C4-2B (cell line): ENCODE measurements around the gene RBM22.

ENCODE experiments used
- H3K27ac ChIP-seq: fragments of 450-650 bp; 2 replicates; pipeline ENCODE4 v1.5.1; 2017
- ZFX ChIP-seq: fragments of 450-650 bp; IDR thresholded peaks from 2 replicates; pipeline ENCODE4 v1.6.1; 2017
- TF ChIP-seq, protein P1 (sequence below): fragments of 450-650 bp; conservative IDR thresholded peaks from 2 replicates; pipeline ENCODE4 v1.5.1; 2017; ENCODE audit warnings: mild to moderate bottlenecking

RBM22 gene

DNA sequence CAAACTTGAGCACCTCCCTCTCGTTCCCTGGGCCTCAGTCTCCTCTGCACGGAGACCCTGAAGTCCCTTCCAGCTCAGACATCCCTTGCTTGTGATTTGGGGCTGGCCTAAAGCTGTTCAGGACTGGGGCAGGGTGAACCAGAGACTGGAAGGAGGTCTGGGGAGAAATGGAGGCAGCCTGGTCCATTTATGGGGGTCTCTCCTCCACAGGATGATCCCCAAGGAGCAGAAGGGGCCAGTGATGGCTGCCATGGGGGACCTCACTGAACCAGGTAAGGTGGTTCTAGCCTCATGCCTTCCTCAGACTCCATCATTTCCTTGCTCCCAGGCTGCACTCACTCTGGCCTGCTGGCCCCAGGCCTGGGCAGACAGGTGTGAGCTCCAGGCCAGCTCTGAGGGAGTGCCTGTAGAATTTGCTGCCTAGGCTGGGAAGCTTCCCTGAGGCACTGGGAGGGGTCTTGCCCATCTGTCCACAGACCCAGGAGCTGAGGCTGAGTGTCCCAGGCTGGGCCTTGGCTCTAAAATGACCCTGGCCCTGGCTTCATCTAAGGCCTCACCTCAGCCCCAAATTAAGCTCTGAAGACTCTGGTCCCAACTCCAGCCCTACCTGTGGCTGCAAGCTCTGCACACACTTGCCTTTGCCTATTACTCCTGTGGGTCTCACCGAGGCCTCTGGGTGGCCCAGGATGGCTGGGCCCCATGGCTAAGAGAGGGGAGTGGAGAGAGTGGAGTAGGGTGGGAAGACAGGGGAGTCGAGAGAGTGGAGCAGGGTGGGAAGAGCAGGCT, 37.9 kb downstream of the RBM22 start:
- H3K27ac ChIP-seq = no peak overlapping the region
- TF ChIP-seq ZFX = no peak
- TF ChIP-seq, protein P1, sequence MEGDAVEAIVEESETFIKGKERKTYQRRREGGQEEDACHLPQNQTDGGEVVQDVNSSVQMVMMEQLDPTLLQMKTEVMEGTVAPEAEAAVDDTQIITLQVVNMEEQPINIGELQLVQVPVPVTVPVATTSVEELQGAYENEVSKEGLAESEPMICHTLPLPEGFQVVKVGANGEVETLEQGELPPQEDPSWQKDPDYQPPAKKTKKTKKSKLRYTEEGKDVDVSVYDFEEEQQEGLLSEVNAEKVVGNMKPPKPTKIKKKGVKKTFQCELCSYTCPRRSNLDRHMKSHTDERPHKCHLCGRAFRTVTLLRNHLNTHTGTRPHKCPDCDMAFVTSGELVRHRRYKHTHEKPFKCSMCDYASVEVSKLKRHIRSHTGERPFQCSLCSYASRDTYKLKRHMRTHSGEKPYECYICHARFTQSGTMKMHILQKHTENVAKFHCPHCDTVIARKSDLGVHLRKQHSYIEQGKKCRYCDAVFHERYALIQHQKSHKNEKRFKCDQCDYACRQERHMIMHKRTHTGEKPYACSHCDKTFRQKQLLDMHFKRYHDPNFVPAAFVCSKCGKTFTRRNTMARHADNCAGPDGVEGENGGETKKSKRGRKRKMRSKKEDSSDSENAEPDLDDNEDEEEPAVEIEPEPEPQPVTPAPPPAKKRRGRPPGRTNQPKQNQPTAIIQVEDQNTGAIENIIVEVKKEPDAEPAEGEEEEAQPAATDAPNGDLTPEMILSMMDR = no peak

DNA sequence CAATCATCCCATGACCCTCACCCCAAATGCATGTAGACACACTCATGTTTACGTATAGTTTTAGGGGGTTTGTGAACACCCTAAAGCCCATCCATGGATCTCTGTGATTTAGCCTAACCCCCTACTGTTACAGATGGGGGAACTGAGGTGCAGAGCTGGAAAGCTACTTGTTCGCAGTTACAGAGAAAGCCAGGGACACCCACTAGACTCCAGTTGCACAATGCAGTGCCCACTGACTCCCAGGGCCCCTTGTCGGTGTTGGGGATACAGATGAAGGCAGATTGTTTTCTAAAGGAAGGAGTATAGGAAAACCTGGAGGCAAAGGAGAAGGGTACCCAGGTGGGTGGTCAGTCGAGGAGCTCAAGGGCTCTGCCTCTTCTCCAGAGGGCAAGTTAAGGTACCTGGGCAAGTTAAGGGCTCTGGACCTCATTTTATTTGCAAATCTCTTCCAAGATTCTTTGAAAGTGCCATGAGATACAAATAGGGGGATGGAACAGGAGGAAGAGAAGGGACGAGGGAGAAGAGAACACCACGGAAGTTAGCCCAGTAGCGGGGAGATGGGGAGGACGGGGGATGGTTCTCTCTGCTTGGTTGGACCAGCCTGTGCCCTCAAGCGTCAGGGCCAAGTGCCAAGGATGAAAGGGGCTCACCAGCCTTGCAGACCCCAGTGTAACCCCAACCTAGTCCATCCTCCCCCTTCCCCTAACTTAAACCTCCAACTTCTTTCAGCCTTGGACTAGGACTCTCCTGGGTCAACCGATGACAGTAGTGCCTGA, 38.9 kb downstream of the RBM22 start:
- TF ChIP-seq ZFX = no peak
- TF ChIP-seq, protein P1 = no peak
- H3K27ac ChIP-seq = no peak overlapping the region

DNA sequence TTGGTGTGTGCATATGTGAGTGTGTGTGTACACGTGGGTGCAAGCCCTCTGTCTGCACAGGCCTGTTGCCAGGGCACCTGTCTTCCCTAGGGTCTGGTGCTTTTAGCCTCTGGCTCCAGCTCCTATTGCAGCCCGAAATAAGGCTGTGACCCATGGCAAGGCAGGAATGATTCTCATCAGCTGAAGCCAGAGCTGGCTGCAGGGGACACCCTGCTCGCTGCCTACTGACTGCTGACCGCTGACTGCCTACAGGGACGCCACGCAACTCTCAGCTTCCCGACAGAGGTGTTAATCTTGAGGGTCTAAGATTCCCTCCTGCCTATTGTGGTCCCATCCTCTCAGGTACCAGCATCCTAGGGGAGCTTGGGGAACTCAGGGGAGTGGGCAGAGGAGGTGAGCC, 39.8 kb downstream of the RBM22 start, which contains the start of gene MYOZ3:
TSS of gene MYOZ3 (plus strand) at position 166 of the 400 bp plus-strand sequence. CDS start 1,691 bp downstream, outside the sequence.
- TF ChIP-seq, protein P1 = no peak
- TF ChIP-seq ZFX = no peak

DNA sequence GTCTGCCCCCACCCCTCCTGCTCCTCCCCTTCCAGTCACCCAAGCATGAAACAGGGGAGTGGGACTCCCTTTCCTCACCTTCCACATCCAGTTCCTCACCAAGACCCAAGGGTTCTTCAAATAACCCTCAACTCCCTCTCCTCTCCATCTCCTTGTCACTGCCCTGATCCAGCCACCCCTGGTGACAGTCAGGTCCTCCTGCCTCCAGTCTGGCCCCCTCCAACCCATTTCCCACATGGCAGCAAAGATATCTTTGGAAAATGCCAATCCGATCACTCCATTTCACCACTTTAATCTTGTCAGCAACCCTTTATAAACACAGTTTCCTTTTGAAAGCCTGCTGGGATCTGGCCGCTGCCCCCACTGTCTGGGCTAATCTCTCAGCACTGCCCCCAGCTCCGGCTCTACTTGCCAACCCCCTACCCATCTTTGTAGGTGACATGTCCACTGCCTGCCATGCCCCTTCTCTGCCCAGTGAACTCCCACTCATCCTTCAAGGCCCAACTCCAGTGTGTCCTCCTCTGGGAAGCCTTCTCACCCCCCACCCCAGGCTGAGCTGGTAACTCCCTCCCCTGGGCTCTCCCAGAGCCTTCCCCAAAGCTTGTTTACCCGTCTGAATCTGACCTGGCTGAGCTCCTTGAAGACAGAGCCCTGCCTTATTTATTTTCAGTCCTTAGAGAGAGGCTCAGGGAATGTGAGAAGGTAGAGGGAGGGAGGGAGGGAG, 40.6 kb downstream of the RBM22 start:
- TF ChIP-seq, protein P1 = no peak
- no peak for TF ChIP-seq ZFX
- no peak overlapping the region for H3K27ac ChIP-seq

More for the DNA sequence above, 39.8 kb downstream of the RBM22 start, which contains the start of gene MYOZ3:
- no peak within 1 kb of the TSS for H3K27ac ChIP-seq

DNA sequence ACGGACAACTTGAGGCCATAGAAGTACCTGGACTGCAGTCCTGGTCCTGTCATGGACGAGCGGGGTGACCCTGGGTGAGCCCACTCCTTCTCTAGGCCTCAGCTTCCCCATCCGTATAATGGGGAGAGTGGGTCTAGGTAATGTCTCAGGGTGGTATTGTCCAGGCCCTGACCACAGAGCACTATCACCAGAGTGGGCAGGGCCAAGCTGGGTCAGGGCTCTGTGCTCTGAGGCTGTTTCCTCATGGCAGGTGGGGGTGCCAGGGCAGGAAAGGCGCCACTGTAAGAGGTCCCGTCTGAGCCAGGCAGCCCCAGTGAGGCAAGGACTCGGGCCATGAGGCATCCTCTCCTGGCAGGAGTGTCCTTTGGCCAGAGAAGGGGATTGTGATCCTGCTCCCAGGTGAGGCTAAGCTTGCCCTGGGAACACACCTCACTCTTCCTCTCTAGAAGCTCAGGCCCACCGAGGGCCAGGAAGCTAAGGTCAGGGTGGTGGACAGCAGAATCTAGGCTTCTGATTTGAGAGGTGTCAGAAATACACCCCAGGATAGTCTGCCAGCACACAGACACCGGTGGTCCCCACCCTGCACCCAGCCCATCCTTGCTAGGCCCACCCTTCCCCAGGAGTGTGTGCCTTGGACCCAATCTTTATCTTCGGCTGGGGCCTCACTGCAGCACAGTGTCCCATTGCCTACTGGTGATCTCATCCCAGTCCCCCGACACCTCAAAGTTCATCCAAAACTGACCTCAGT, 41.3 kb downstream of the RBM22 start:
- TF ChIP-seq ZFX = no peak
- TF ChIP-seq, protein P1 = no peak
- H3K27ac ChIP-seq = no peak overlapping the region

DNA sequence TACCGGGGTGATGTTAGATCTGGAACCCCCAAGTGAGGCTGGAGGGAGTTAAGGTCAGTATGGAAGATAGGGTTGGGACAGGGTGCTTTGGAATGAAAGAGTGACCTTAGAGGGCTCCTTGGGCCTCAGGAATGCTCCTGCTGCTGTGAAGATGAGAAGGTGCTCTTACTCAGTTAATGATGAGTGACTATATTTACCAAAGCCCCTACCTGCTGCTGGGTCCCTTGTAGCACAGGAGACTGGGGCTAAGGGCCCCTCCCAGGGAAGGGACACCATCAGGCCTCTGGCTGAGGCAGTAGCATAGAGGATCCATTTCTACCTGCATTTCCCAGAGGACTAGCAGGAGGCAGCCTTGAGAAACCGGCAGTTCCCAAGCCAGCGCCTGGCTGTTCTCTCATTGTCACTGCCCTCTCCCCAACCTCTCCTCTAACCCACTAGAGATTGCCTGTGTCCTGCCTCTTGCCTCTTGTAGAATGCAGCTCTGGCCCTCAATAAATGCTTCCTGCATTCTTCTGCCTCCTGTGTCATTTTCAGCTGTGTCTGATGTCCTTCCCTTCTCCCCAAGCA, 42.1 kb downstream of the RBM22 start:
- no peak overlapping the region for H3K27ac ChIP-seq
- no peak for TF ChIP-seq ZFX
- TF ChIP-seq, protein P1 = no peak
